A673 (cell line): Measurements from ENCODE around the gene GAREM1.

Experiments used
- CTCF ChIP-seq: fragments of 300-800, 200-600 bp; sonication (generic); conservative IDR thresholded peaks from 2 replicates; pipeline ENCODE4 v1.5.1; 2017; ENCODE audit warnings: low read depth, mild to moderate bottlenecking, antibody characterized with exemption, low read length, moderate library complexity, mixed read lengths
- EZH2 ChIP-seq: fragments of 200-600 bp; sonication (generic); IDR thresholded peaks from 2 replicates; pipeline ENCODE4 v1.6.1; 2017; ENCODE audit warnings: borderline replicate concordance, low read depth, mild to moderate bottlenecking, mixed read lengths, antibody characterized with exemption, low read length; ENCODE audit not compliant: poor library complexity, severe bottlenecking

- TF ChIP-seq EZH2 (no peak), CTCF (no peak)
Measured at GRCh38 chr18:32270341-32270740, 200.3 kb downstream of the GAREM1 start.
